GM12878 (cell line): ENCODE data around the gene MAST2. TPM values are rescaled to one million over a fixed set of nuclear protein-coding genes. Genes with fewer than 3 reads are reported as not detected.

Experiments used
- ATAC-seq: fragments of 200-7000 bp; cut with Tn5 transposase; 3 replicates; pipeline ENCODE4 v1.9.1; 2020; ENCODE audit warnings: mild to moderate bottlenecking, moderate library complexity
- BruUV-seq: library from RNA; stranded (reverse); fragments of 400-500 nt; replicated peaks from 2 replicates; lab custom pipeline; 2021; lab: Mats Ljungman, UMichigan
- CTCF ChIA-PET: fragments of 300-600 bp; sonication (Branson Sonifier 250); formaldehyde crosslinking; extraction: SDS; loops from one replicate; lab custom pipeline; 2021; ENCODE audit warnings: inconsistent platforms; lab: Yijun Ruan, JAX
- POLR2A ChIA-PET: fragments of 350-600 bp; formaldehyde crosslinking; extraction: SDS; loops from one replicate; lab custom pipeline; 2021; ENCODE audit warnings: inconsistent platforms; lab: Charles Lee
- RAD21 ChIA-PET: fragments of 300-600 bp; sonication (Branson Sonifier 250); formaldehyde crosslinking; loops from one replicate; lab custom pipeline; 2023; ENCODE audit warnings: antibody characterized with exemption; ENCODE audit not compliant: unreplicated experiment; lab: Charles Lee
- SMC1A ChIA-PET: fragments of 300-600 bp; sonication (Branson Sonifier 250); formaldehyde crosslinking; loops from one replicate; lab custom pipeline; 2023; ENCODE audit not compliant: unreplicated experiment, uncharacterized antibody; lab: Charles Lee
- DNase-seq: peaks from one replicate; pipeline ENCODE4 v3.0.0-alpha.2; 2011; ENCODE audit warnings: low read depth, low spot score
- FAIRE-seq: peaks from 3 replicates; lab custom pipeline; 2011; peaks lifted over from hg19 to GRCh38; lab: Jason Lieb, UNC
- H2AFZ ChIP-seq: 2 replicates; pipeline ENCODE4 v1.6.0; 2011; ENCODE audit warnings: low read depth, low read length, control low read depth; ENCODE audit not compliant: control insufficient read depth
- H3K27ac ChIP-seq: 2 replicates; pipeline ENCODE4 v1.5.1; 2011; ENCODE audit warnings: control low read depth; ENCODE audit not compliant: control insufficient read depth, insufficient read depth
- H3K27me3 ChIP-seq, 2 experiments: replicated peaks in 1 of 2; 2 replicates each; pipeline versions ENCODE4 v1.6.0 to v1.6.1; 2011; ENCODE audit warnings: low read length in 1 of 2; ENCODE audit not compliant: control insufficient read depth in 2 of 2, insufficient read depth in 2 of 2
- H3K36me3 ChIP-seq, 2 experiments: 2 replicates each; pipeline ENCODE4 v1.5.1; 2011; ENCODE audit warnings: low read length in 1 of 2; ENCODE audit not compliant: control insufficient read depth in 2 of 2, insufficient read depth in 2 of 2
- H3K4me1 ChIP-seq: 2 replicates; pipeline ENCODE4 v1.6.1; 2011; ENCODE audit warnings: mild to moderate bottlenecking, low read length, moderate library complexity, mixed read lengths; ENCODE audit not compliant: control insufficient read depth, insufficient read depth
- H3K4me2 ChIP-seq: 2 replicates; pipeline ENCODE4 v1.6.0; 2011; ENCODE audit warnings: control low read depth; ENCODE audit not compliant: control insufficient read depth, insufficient read depth
- H3K4me3 ChIP-seq: fragments of 200-600 bp; sonication (generic); 2 replicates; pipeline ENCODE4 v1.5.1; 2016
- H3K79me2 ChIP-seq: 2 replicates; pipeline ENCODE4 v1.6.0; 2011; ENCODE audit warnings: low read length; ENCODE audit not compliant: control insufficient read depth, insufficient read depth
- H3K9ac ChIP-seq: 2 replicates; pipeline ENCODE4 v1.8.0; 2011; ENCODE audit warnings: low read length, control low read depth, mixed read lengths; ENCODE audit not compliant: control insufficient read depth, insufficient read depth
- H3K9me3 ChIP-seq: replicated peaks from 3 replicates; pipeline ENCODE4 v1.5.1; 2011; ENCODE audit warnings: mild to moderate bottlenecking, low read length; ENCODE audit not compliant: control insufficient read depth, insufficient read depth
- H4K20me1 ChIP-seq: 2 replicates; pipeline ENCODE4 v1.6.0; 2011; ENCODE audit not compliant: control insufficient read depth, insufficient read depth
- BCL11A ChIP-seq: IDR thresholded peaks from 2 replicates; pipeline ENCODE4 v1.6.1; 2011; ENCODE audit warnings: low read depth, low read length
- BMI1 ChIP-seq: fragments of 450-650 bp; IDR thresholded peaks from 2 replicates; pipeline ENCODE4 v1.6.1; 2016; ENCODE audit warnings: mild to moderate bottlenecking, moderate library complexity, borderline replicate concordance
- CHD1 ChIP-seq: IDR thresholded peaks from 2 replicates; pipeline ENCODE4 v1.6.1; 2012; ENCODE audit warnings: low read depth, low read length, improper control_type of control experiment
- FOXM1 ChIP-seq: IDR thresholded peaks from 2 replicates; pipeline ENCODE4 v1.6.1; 2012; ENCODE audit warnings: low read depth, mild to moderate bottlenecking, inconsistent platforms, low read length, moderate library complexity
- HDAC2 ChIP-seq: fragments of 200-600 bp; sonication (generic); IDR thresholded peaks from 2 replicates; pipeline ENCODE4 v1.6.1; 2017
- MEF2A ChIP-seq: IDR thresholded peaks from 2 replicates; pipeline ENCODE4 v1.6.1; 2011; ENCODE audit warnings: low read depth, mild to moderate bottlenecking, low read length, moderate library complexity; ENCODE audit not compliant: insufficient read depth
- ZNF24 ChIP-seq: fragments of 450-650 bp; IDR thresholded peaks from 2 replicates; pipeline ENCODE4 v1.6.1; 2017; ENCODE audit warnings: antibody characterized with exemption, mild to moderate bottlenecking
- WGBS: methylation state at CpG from one replicate; pipeline ENCODE4 v1.1.6; 2016; ENCODE audit warnings: low lambda C conversion rate; ENCODE audit not compliant: insufficient replicate concordance, insufficient coverage; ENCODE audit errors: missing lambda C conversion rate; 5-methylcytosine and 5-hydroxymethylcytosine counted together
- in situ Hi-C: fragments of 300-500 bp; cut with MboI; formaldehyde crosslinking; loops from 9 replicates; pipeline ENCODE4 v1.14.3; 2018; ENCODE audit warnings: mixed read lengths
- intact Hi-C: fragments of 100-400 bp; cut with micrococcal nuclease; formaldehyde crosslinking; loops from one replicate; pipeline ENCODE4 v1.14.2; 2022; ENCODE audit not compliant: unreplicated experiment
- polyA plus RNA-seq, 11 experiments: library from polyadenylated mRNA; depleted of rRNA in 4 of 11; unstranded in 6 of 11; stranded (reverse) in 5 of 11; fragments of >200 nt; fragmentation: Nextera tagmentation in 4 of 11; fragmentation: Illumina TruSeq in 1 of 11; extraction: Ambion mirVana in 4 of 11; extraction: Trizol in 1 of 11; gene quantifications; 1 replicate in 1 of 11; 2 replicates in 10 of 11; pipeline versions ENCODE4 v1.2.1 to v1.2.3, GENCODE V29; 2011 to 2016; ENCODE audit warnings: inconsistent platforms in 2 of 11, missing spikeins in 2 of 11, low read depth in 1 of 11
- total RNA-seq, 4 experiments: library from RNA; depleted of rRNA in 3 of 4; stranded (reverse); fragments of >200 nt in 3 of 4; fragmentation: Illumina TruSeq in 1 of 4; extraction: Trizol in 1 of 4; gene quantifications; 2 replicates each; pipeline versions ENCODE4 v1.2.1 to v1.2.3, GENCODE V29; 2013 to 2021
- TF ChIP-seq, protein P1 (sequence below): fragments of 450-650 bp; IDR thresholded peaks from 2 replicates; pipeline ENCODE4 v1.6.1; 2017; ENCODE audit warnings: low read depth, mild to moderate bottlenecking, moderate library complexity
- TF ChIP-seq, protein P2 (sequence below): fragments of 450-650 bp; IDR thresholded peaks from 2 replicates; pipeline ENCODE4 v1.6.1; 2018; ENCODE audit warnings: mild to moderate bottlenecking, low read depth, moderate library complexity; ENCODE audit not compliant: partially characterized antibody

The MAST2 gene
- total and polyA plus RNA-seq, 10 of the 15 experiments (the other 5 are each of a cell fraction or from before 2014, with no cell fraction given), result 1.0 to 28.7 (median 13.8) TPM

DNA sequence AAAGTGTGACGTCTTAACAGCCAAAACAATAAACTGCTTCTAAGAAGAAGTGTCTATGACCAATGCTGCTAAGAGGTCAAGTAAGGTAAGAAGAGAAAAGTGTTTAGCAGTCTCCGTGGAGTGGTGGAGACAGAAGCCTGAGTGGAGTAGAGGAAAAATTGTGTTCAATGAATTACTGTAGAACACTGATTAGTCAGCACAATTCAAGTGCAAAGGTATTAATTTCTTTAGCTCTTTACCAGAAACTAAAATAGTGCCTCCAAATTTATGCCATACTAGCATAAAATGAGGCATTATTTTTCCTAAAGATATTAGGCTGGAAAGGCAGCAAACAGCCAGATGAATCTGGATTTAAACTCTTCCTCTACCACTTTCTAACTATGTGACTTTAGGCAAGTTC lies 272.9 kb downstream of the MAST2 start:
- in situ Hi-C loops (no loop called here), intact Hi-C loops (no loop called here)
- H3K79me2 ChIP-seq, result no peaks in the 10 kb centered on the region
- WGBS, result 96% methylated on average over 2 of the region's 2 CpGs
- TF ChIP-seq, protein P1, sequence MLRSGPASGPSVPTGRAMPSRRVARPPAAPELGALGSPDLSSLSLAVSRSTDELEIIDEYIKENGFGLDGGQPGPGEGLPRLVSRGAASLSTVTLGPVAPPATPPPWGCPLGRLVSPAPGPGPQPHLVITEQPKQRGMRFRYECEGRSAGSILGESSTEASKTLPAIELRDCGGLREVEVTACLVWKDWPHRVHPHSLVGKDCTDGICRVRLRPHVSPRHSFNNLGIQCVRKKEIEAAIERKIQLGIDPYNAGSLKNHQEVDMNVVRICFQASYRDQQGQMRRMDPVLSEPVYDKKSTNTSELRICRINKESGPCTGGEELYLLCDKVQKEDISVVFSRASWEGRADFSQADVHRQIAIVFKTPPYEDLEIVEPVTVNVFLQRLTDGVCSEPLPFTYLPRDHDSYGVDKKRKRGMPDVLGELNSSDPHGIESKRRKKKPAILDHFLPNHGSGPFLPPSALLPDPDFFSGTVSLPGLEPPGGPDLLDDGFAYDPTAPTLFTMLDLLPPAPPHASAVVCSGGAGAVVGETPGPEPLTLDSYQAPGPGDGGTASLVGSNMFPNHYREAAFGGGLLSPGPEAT, result no peak
- TF ChIP-seq FOXM1 (no peak), ZNF24 (no peak)
- SMC1A ChIA-PET, result interaction anchor here (1.0 to 1.6 kb wide), 3 partner anchors 10 to 18 kb away, joined by 4 read pairs; no protein-coding TSS in a partner anchor
- no TSS peak for BruUV-seq
- no peaks in the 10 kb centered on the region for H4K20me1 ChIP-seq
- H3K4me1 ChIP-seq, result no peaks in the 10 kb centered on the region
- H3K36me3 ChIP-seq, result peaks cover 0 to 6% of the 10 kb centered on the region in 2 experiments; a peak in 2 of 4 replicates
- no peak overlapping the region for H3K4me2 ChIP-seq
- no peak overlapping the region for H3K9ac ChIP-seq
- RAD21 ChIA-PET, result interaction anchor here (1.4 kb wide), 1 partner anchor 8 kb away, joined by 4 read pairs; no protein-coding TSS in a partner anchor
- H2AFZ ChIP-seq, result no peak overlapping the region
- H3K27me3 ChIP-seq, result no peaks in the 10 kb centered on the region
- DNase-seq (no peak), ATAC-seq (no peak), FAIRE-seq (no peak)
- H3K27ac ChIP-seq, result no peak overlapping the region
- no peaks in the 10 kb centered on the region for H3K9me3 ChIP-seq
- POLR2A ChIA-PET, result no interaction called here
- H3K4me3 ChIP-seq, result no peak overlapping the region
- CTCF ChIA-PET, result interaction anchor here (2.1 kb wide), 1 partner anchor 11 kb away, joined by 5 read pairs; no protein-coding TSS in a partner anchor

DNA sequence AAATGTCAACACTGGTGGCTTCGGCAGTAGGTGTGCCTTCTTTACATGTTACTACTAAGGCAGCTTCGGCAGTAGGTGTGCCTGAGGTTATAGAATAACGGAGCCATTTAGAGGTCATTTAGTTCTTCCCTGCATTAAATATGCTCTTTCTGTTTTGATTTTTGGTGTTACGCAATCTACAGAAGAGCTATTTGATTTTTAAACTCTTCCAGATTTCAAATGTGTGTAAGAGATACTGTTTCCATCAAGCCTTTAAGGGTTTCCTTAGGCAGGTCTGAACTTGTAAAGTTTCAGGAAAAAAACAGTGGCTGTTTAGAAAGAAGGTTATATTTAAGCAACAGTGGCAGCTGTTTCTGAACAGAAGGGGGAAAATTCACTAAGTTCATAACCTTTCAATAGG lies 274.2 kb downstream of the MAST2 start:
- no peak for ATAC-seq
- POLR2A ChIA-PET, result interaction anchor here (0.5 kb wide), 1 partner anchor 43 kb away, joined by 4 read pairs; no protein-coding TSS in a partner anchor
- H4K20me1 ChIP-seq, result no peaks in the 10 kb centered on the region
- H3K9ac ChIP-seq, result no peak overlapping the region
- H3K9me3 ChIP-seq, result no peaks in the 10 kb centered on the region
- H3K36me3 ChIP-seq, result peaks cover 0 to 6% of the 10 kb centered on the region in 2 experiments; a peak in 2 of 4 replicates
- in situ Hi-C loops, result no loop called here
- DNase-seq, result no peak
- H2AFZ ChIP-seq, result no peak overlapping the region
- no peak overlapping the region for H3K4me2 ChIP-seq
- H3K79me2 ChIP-seq, result no peaks in the 10 kb centered on the region
- H3K4me1 ChIP-seq, result no peaks in the 10 kb centered on the region
- RAD21 ChIA-PET, result no interaction called here
- CTCF ChIA-PET, result interaction anchor here (1.2 kb wide), 1 partner anchor 167 kb away, joined by 4 read pairs; no protein-coding TSS in a partner anchor
- BruUV-seq, result no TSS peak
- WGBS, result 98% methylated on average over 4 of the region's 4 CpGs
- no peak overlapping the region for H3K4me3 ChIP-seq
- no peaks in the 10 kb centered on the region for H3K27me3 ChIP-seq
- FAIRE-seq, result no peak
- no peak overlapping the region for H3K27ac ChIP-seq
- SMC1A ChIA-PET, result no interaction called here
- intact Hi-C loops, result no loop called here
- TF ChIP-seq CHD1 (no peak), BCL11A (no peak), BMI1 (no peak), MEF2A (no peak), HDAC2 (no peak)
- TF ChIP-seq, protein P2, sequence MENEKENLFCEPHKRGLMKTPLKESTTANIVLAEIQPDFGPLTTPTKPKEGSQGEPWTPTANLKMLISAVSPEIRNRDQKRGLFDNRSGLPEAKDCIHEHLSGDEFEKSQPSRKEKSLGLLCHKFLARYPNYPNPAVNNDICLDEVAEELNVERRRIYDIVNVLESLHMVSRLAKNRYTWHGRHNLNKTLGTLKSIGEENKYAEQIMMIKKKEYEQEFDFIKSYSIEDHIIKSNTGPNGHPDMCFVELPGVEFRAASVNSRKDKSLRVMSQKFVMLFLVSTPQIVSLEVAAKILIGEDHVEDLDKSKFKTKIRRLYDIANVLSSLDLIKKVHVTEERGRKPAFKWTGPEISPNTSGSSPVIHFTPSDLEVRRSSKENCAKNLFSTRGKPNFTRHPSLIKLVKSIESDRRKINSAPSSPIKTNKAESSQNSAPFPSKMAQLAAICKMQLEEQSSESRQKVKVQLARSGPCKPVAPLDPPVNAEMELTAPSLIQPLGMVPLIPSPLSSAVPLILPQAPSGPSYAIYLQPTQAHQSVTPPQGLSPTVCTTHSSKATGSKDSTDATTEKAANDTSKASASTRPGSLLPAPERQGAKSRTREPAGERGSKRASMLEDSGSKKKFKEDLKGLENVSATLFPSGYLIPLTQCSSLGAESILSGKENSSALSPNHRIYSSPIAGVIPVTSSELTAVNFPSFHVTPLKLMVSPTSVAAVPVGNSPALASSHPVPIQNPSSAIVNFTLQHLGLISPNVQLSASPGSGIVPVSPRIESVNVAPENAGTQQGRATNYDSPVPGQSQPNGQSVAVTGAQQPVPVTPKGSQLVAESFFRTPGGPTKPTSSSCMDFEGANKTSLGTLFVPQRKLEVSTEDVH, result no peak
